Measurements from ENCODE around the gene PFDN1. TPM values are rescaled to one million over a fixed set of nuclear protein-coding genes. Genes with fewer than 3 reads are reported as not detected.

Gene PFDN1
- polyA plus RNA-seq, 1 donor from 2014 or later = 147 TPM

DNA sequence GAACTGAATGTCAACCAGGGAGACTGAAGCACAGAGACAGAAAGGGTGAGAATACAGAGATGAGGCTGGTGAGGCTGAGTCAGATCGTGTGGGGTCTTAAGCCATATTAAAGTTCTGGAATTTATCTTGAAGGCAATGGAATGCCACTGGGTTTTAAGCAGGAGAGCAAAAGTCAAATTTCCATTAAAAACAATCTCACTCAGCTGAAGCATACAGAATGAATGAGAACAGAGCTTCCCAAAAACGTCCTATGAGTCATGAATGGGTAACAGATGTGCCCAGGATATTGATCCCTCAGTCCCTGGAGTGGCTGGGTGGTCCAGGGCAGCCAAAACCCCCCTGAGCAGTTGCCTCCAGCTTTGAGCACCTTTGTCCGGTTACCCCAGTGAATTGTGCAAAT lies 44.9 kb downstream of the PFDN1 start:
- no peak overlapping the region for H3K4me2 ChIP-seq (ENCODE audit: low read length)
- no peaks in the 10 kb centered on the region for H4K20me1 ChIP-seq (ENCODE audit: insufficient read depth)
- no peak overlapping the region for H3K4me3 ChIP-seq (ENCODE audit: low read length)
- H3K27ac ChIP-seq (ENCODE audit: low read length) = no peak overlapping the region
- H2AFZ ChIP-seq (ENCODE audit: low read depth, low read length) = no peak overlapping the region
- no peaks in the 10 kb centered on the region for H3K36me3 ChIP-seq (ENCODE audit: insufficient read depth, low read length)
- no peak for TF ChIP-seq SMC3 (conservative IDR thresholded peaks at IDR 0.05; ENCODE audit: poor library complexity)
- H3F3A ChIP-seq (ENCODE audit: insufficient read depth, low read length, poor library complexity, severe bottlenecking) = no peaks in the 10 kb centered on the region
- H3K79me2 ChIP-seq (replicated peaks; ENCODE audit: insufficient read depth, low read length) = peaks cover 7% of the 10 kb centered on the region
- H3K9ac ChIP-seq (ENCODE audit: low read length) = no peak overlapping the region
- no peaks in the 10 kb centered on the region for H3K9me3 ChIP-seq (ENCODE audit: low read length)
- no peaks in the 10 kb centered on the region for H3K9me2 ChIP-seq (ENCODE audit: insufficient read depth, low read length)
- H3K27me3 ChIP-seq (ENCODE audit: insufficient read depth, low read depth, low read length) = no peaks in the 10 kb centered on the region

DNA sequence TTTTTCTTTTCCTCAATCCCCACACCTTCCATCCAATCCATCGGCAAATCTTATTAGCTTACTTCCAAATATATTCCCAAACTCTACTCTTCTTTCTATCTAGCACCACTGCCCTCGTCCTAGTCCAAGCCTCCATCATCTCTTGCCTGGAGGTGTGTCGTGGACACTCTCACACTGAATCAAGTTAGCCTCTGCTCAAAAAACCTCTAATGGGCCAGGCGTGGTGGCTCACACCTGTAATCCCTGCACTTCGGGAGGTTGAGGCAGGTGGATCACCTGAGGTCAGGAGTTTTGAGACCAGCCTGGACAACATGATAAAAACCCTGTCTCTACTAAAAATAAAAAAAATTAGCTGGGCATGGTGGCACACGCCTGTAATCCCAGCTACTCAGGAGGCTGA lies 46.2 kb downstream of the PFDN1 start:
- H3K79me2 ChIP-seq (replicated peaks; ENCODE audit: insufficient read depth, low read length) = peaks cover 7% of the 10 kb centered on the region
- TF ChIP-seq MXI1 (conservative IDR thresholded peaks at IDR 0.05; ENCODE audit: poor library complexity, severe bottlenecking) (no peak), EP300 (conservative IDR thresholded peaks at IDR 0.05; ENCODE audit: poor library complexity, severe bottlenecking) (no peak)
- no peak overlapping the region for H3K4me3 ChIP-seq (ENCODE audit: low read length)
- H4K20me1 ChIP-seq (ENCODE audit: insufficient read depth) = no peaks in the 10 kb centered on the region
- no peak overlapping the region for H2AFZ ChIP-seq (ENCODE audit: low read depth, low read length)
- no peaks in the 10 kb centered on the region for H3K27me3 ChIP-seq (ENCODE audit: insufficient read depth, low read depth, low read length)
- no peaks in the 10 kb centered on the region for H3F3A ChIP-seq (ENCODE audit: insufficient read depth, low read length, poor library complexity, severe bottlenecking)
- no peaks in the 10 kb centered on the region for H3K9me3 ChIP-seq (ENCODE audit: low read length)
- no peaks in the 10 kb centered on the region for H3K36me3 ChIP-seq (ENCODE audit: insufficient read depth, low read length)
- no peak overlapping the region for H3K4me2 ChIP-seq (ENCODE audit: low read length)
- H3K27ac ChIP-seq (ENCODE audit: low read length) = no peak overlapping the region
- H3K9ac ChIP-seq (ENCODE audit: low read length) = no peak overlapping the region
- H3K9me2 ChIP-seq (ENCODE audit: insufficient read depth, low read length) = no peaks in the 10 kb centered on the region

DNA sequence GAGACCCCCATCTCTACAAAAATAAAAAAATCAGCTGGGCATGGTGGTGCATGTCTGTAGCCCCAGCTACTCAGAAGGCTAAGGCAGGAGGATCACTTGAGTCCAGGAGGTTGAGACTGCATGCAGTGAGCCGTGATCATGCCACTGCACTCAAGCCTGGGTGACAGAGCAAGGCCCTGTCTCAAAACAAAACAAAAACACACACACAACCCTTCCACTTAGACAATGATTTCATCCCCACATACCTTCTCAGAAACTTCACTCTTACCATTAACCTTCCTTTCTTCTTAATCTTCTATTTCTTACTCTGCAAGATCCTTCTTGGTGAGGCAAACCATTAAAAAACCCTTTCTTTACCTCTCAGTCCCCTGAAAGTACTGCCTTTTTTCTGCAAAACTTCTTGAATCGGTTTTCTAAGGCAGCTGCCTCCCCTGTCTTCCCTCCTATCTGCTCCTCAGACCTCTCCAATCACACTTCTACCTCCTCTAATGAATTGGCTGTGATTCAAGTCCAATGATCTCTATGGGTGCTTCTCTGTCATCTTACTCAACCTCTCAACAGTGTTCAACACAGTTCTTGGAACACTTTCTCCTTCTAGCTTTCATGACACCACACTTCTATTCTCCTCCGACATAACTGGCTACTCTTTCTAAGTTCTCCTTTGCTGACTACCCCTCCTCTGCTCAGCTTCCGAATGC lies 47.3 kb downstream of the PFDN1 start:
- no peak overlapping the region for H3K9ac ChIP-seq (ENCODE audit: low read length)
- peaks cover 4% of the 10 kb centered on the region for H4K20me1 ChIP-seq (ENCODE audit: insufficient read depth)
- no peak overlapping the region for H2AFZ ChIP-seq (ENCODE audit: low read depth, low read length)
- H3K4me3 ChIP-seq (ENCODE audit: low read length) = no peak overlapping the region
- no peaks in the 10 kb centered on the region for H3K9me3 ChIP-seq (ENCODE audit: low read length)
- peaks cover 5% of the 10 kb centered on the region for H3K79me2 ChIP-seq (replicated peaks; ENCODE audit: insufficient read depth, low read length)
- H3K27me3 ChIP-seq (ENCODE audit: insufficient read depth, low read depth, low read length) = no peaks in the 10 kb centered on the region
- H3F3A ChIP-seq (ENCODE audit: insufficient read depth, low read length, poor library complexity, severe bottlenecking) = no peaks in the 10 kb centered on the region
- no peak overlapping the region for H3K4me2 ChIP-seq (ENCODE audit: low read length)
- H3K9me2 ChIP-seq (ENCODE audit: insufficient read depth, low read length) = no peaks in the 10 kb centered on the region
- H3K27ac ChIP-seq (ENCODE audit: low read length) = no peak overlapping the region
- no peaks in the 10 kb centered on the region for H3K36me3 ChIP-seq (ENCODE audit: insufficient read depth, low read length)
- no peak for TF ChIP-seq EP300 (conservative IDR thresholded peaks at IDR 0.05; ENCODE audit: poor library complexity, severe bottlenecking)
- TF ChIP-seq MXI1 (conservative IDR thresholded peaks at IDR 0.05; ENCODE audit: poor library complexity, severe bottlenecking) = no peak
- no peak for TF ChIP-seq SMC3 (conservative IDR thresholded peaks at IDR 0.05; ENCODE audit: poor library complexity)

DNA sequence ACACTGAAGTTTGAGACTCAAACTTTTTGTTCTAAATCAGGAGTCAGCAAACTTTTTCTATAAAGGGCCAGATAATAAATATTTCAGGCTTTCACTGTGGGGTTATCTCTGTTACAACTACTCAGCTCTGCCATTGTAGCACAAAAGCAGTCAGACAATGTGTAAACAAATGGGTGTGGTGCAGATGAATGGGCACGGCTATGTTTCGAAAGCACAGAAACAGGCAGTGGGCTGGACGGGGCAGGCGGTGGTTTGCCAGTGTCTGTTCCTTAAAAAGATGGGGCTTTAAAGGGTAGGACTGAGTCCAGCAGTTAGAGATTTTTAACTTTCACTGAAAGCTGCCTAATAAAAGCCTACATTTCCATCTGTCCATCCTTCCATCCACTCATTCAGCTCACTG lies 48.9 kb downstream of the PFDN1 start:
- Histone ChIP-seq H3K9ac (ENCODE audit: low read length) (no peak overlapping the region), H3K27ac (ENCODE audit: low read length) (no peak overlapping the region), H3F3A (ENCODE audit: insufficient read depth, low read length, poor library complexity, severe bottlenecking) (no peaks in the 10 kb centered on the region), H3K36me3 (ENCODE audit: insufficient read depth, low read length) (no peaks in the 10 kb centered on the region), H3K79me2 (replicated peaks; ENCODE audit: insufficient read depth, low read length) (no peaks in the 10 kb centered on the region), H3K4me3 (ENCODE audit: low read length) (no peak overlapping the region), H3K4me2 (ENCODE audit: low read length) (no peak overlapping the region), H2AFZ (ENCODE audit: low read depth, low read length) (no peak overlapping the region), H3K9me3 (ENCODE audit: low read length) (no peaks in the 10 kb centered on the region), H3K9me2 (ENCODE audit: insufficient read depth, low read length) (no peaks in the 10 kb centered on the region), H4K20me1 (ENCODE audit: insufficient read depth) (peaks cover 4% of the 10 kb centered on the region), H3K27me3 (ENCODE audit: insufficient read depth, low read depth, low read length) (no peaks in the 10 kb centered on the region)
- TF ChIP-seq EP300 (conservative IDR thresholded peaks at IDR 0.05; ENCODE audit: poor library complexity, severe bottlenecking) (no peak), POLR2AphosphoS5 (IDR thresholded peaks at IDR 0.05) (no peak), REST (IDR thresholded peaks at IDR 0.05; ENCODE audit: borderline replicate concordance) (no peak), RAD21 (conservative IDR thresholded peaks at IDR 0.05) (no peak), TAF1 (IDR thresholded peaks at IDR 0.05; ENCODE audit: low read depth) (no peak), SMC3 (conservative IDR thresholded peaks at IDR 0.05; ENCODE audit: poor library complexity) (no peak), EZH2 (IDR thresholded peaks at IDR 0.05; ENCODE audit: borderline replicate concordance, insufficient read depth, low read length, poor library complexity, severe bottlenecking) (no peak), MXI1 (conservative IDR thresholded peaks at IDR 0.05; ENCODE audit: poor library complexity, severe bottlenecking) (no peak)
- TF ChIP-seq, protein P1, sequence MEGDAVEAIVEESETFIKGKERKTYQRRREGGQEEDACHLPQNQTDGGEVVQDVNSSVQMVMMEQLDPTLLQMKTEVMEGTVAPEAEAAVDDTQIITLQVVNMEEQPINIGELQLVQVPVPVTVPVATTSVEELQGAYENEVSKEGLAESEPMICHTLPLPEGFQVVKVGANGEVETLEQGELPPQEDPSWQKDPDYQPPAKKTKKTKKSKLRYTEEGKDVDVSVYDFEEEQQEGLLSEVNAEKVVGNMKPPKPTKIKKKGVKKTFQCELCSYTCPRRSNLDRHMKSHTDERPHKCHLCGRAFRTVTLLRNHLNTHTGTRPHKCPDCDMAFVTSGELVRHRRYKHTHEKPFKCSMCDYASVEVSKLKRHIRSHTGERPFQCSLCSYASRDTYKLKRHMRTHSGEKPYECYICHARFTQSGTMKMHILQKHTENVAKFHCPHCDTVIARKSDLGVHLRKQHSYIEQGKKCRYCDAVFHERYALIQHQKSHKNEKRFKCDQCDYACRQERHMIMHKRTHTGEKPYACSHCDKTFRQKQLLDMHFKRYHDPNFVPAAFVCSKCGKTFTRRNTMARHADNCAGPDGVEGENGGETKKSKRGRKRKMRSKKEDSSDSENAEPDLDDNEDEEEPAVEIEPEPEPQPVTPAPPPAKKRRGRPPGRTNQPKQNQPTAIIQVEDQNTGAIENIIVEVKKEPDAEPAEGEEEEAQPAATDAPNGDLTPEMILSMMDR (IDR thresholded peaks at IDR 0.05; ENCODE audit: poor library complexity, severe bottlenecking) = no peak
